Activated CD8-positive, alpha-beta T cell treated with anti-CD3 and anti-CD28 coated beads for 36 hours (primary cell): ENCODE measurements around the gene SLC35B1. TPM values are rescaled to one million over a fixed set of nuclear protein-coding genes. Genes with fewer than 3 reads are reported as not detected.

Experiments used
- ATAC-seq: fragments of 200-7000 bp; cut with Tn5 transposase; one replicate; pipeline ENCODE4 v1.10.0; 2021; ENCODE audit warnings: mild to moderate bottlenecking, moderate library complexity
- CTCF ChIA-PET: fragments of 350-600 bp; sonication (Branson Sonifier 250); formaldehyde crosslinking; loops from one replicate; lab custom pipeline; 2021; ENCODE audit warnings: antibody characterized with exemption; lab: Charles Lee
- POLR2A ChIA-PET: fragments of 350-600 bp; sonication (Branson Sonifier 250); formaldehyde crosslinking; loops from one replicate; lab custom pipeline; 2021; ENCODE audit warnings: antibody characterized with exemption; lab: Charles Lee
- DNase-seq: peaks from one replicate; pipeline ENCODE4 v3.0.0-alpha.2; 2020
- H3K27ac Mint-ChIP-seq: one replicate; pipeline ENCODE4 v1.8.0; 2021; ENCODE audit warnings: mild to moderate bottlenecking, mixed read lengths
- H3K27me3 Mint-ChIP-seq: one replicate; pipeline ENCODE4 v1.8.0; 2021; ENCODE audit warnings: mixed read lengths
- H3K36me3 Mint-ChIP-seq: one replicate; pipeline ENCODE4 v1.8.0; 2021; ENCODE audit warnings: low read depth, mixed read lengths
- H3K4me1 Mint-ChIP-seq: one replicate; pipeline ENCODE4 v1.8.0; 2021; ENCODE audit warnings: low read depth, mixed read lengths
- H3K4me3 Mint-ChIP-seq: one replicate; pipeline ENCODE4 v1.8.0; 2021; ENCODE audit warnings: mild to moderate bottlenecking, moderate library complexity, mixed read lengths
- H3K9me3 Mint-ChIP-seq: one replicate; pipeline ENCODE4 v1.8.0; 2021; ENCODE audit warnings: mixed read lengths
- intact Hi-C: fragments of 100-400 bp; cut with micrococcal nuclease; formaldehyde crosslinking; loops from one replicate; pipeline ENCODE4 v1.10.0; 2022
- total RNA-seq, 2 experiments: library from RNA; stranded (reverse); gene quantifications; one replicate each; pipeline ENCODE4 v1.2.3, GENCODE V29; 2021
- TF ChIP-seq, protein P1 (sequence below): fragments of 200-600 bp; IDR thresholded peaks from one replicate; pipeline ENCODE4 v1.8.0; 2022; ENCODE audit warnings: antibody characterized with exemption, mild to moderate bottlenecking

SLC35B1 gene
- total RNA-seq, 2 experiments from 2014 or later, result 38.6 to 46.6 TPM

DNA sequence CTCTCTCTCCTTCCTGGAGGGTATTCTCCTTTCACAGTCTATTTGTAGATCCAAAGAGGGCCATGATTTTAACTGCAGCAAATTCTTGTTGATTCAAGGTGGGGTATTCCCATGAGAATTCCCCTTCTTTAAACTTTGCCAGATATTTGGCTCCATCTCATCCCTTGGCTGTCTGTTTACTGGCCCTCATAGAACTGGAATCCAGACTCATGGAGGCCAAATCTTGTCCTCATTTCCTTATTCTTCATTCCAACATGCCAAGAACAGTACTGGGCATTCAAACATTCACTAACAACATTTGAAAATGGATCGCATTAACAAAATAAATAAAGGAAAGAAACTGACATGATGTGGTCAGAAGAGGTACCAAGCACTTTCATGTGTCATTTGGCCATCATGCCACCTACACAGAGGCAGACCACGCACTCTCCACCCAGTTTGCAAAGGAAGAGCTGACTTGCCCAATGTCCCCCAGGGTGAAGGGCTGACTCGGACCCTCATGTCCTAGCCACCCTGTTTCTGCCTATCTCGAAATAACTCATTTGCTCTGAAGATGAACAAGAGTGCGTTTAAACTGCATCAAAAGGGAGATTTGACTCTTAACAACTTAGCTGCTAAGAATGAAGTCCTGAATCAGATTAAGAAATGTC lies 23.1 kb upstream of the SLC35B1 start:
- Mint-ChIP-seq H3K27ac (peak overlapping the region; percentile 35), H3K27me3 (no peaks in the 10 kb centered on the region), H3K4me3 (no peak overlapping the region), H3K36me3 (peaks cover 26% of the 10 kb centered on the region), H3K4me1 (peaks cover 46% of the 10 kb centered on the region), H3K9me3 (no peaks in the 10 kb centered on the region)
- CTCF ChIA-PET, result interaction anchor here (0.9 to 1.9 kb wide), 4 partner anchors 10 to 20 kb away, joined by 5 to 9 read pairs (median 6); no protein-coding TSS in a partner anchor
- DNase-seq (no peak), ATAC-seq (no peak)
- intact Hi-C loops, result no loop called here
- POLR2A ChIA-PET, result interaction anchor here (0.6 to 1.3 kb wide), 4 partner anchors 9 to 174 kb away, joined by 3 to 4 read pairs (median 3); partner anchors contain the start of gene FAM117A
- TF ChIP-seq, protein P1, sequence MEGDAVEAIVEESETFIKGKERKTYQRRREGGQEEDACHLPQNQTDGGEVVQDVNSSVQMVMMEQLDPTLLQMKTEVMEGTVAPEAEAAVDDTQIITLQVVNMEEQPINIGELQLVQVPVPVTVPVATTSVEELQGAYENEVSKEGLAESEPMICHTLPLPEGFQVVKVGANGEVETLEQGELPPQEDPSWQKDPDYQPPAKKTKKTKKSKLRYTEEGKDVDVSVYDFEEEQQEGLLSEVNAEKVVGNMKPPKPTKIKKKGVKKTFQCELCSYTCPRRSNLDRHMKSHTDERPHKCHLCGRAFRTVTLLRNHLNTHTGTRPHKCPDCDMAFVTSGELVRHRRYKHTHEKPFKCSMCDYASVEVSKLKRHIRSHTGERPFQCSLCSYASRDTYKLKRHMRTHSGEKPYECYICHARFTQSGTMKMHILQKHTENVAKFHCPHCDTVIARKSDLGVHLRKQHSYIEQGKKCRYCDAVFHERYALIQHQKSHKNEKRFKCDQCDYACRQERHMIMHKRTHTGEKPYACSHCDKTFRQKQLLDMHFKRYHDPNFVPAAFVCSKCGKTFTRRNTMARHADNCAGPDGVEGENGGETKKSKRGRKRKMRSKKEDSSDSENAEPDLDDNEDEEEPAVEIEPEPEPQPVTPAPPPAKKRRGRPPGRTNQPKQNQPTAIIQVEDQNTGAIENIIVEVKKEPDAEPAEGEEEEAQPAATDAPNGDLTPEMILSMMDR, result no peak

GRCh38 chr17:49730078-49730784 lies 22.5 kb upstream of the SLC35B1 start:
- Mint-ChIP-seq H3K27me3 (no peaks in the 10 kb centered on the region), H3K4me1 (peaks cover 49% of the 10 kb centered on the region), H3K27ac (peak overlapping the region; percentile 35), H3K4me3 (no peak overlapping the region), H3K9me3 (peaks cover 5% of the 10 kb centered on the region), H3K36me3 (peaks cover 32% of the 10 kb centered on the region)
- TF ChIP-seq, protein P1, result no peak
- ChIA-PET CTCF (interaction anchor here (0.7 to 3.1 kb wide), 4 partner anchors 9 to 163 kb away, joined by 3 to 9 read pairs (median 6); no protein-coding TSS in a partner anchor), POLR2A (interaction anchor here (0.9 to 1.3 kb wide), 3 partner anchors 17 to 58 kb away, joined by 3 to 4 read pairs (median 4); partner anchors contain the start of genes FAM117A and KAT7)
- ATAC-seq (no peak), DNase-seq (no peak)
- intact Hi-C loops, result no loop called here

GRCh38 chr17:49729069-49729468 lies 21.3 kb upstream of the SLC35B1 start:
- peaks cover 53% of the 10 kb centered on the region for H3K4me1 Mint-ChIP-seq
- peaks cover 33% of the 10 kb centered on the region for H3K36me3 Mint-ChIP-seq
- no peak overlapping the region for H3K4me3 Mint-ChIP-seq
- CTCF ChIA-PET, result interaction anchor here (2.6 to 3.1 kb wide), 2 partner anchors 13 to 21 kb away, joined by 7 to 14 read pairs; partner anchors contain the start of gene SLC35B1
- H3K9me3 Mint-ChIP-seq, result peaks cover 5% of the 10 kb centered on the region
- intact Hi-C loops, result no loop called here
- DNase-seq (no peak), ATAC-seq (no peak)
- TF ChIP-seq, protein P1, result no peak
- no peaks in the 10 kb centered on the region for H3K27me3 Mint-ChIP-seq
- peak overlapping the region; percentile 63 for H3K27ac Mint-ChIP-seq
- POLR2A ChIA-PET, result interaction anchor here (0.8 to 1.7 kb wide), 7 partner anchors 8 to 59 kb away, joined by 3 to 6 read pairs (median 4); partner anchors contain the start of genes FAM117A and KAT7

DNA sequence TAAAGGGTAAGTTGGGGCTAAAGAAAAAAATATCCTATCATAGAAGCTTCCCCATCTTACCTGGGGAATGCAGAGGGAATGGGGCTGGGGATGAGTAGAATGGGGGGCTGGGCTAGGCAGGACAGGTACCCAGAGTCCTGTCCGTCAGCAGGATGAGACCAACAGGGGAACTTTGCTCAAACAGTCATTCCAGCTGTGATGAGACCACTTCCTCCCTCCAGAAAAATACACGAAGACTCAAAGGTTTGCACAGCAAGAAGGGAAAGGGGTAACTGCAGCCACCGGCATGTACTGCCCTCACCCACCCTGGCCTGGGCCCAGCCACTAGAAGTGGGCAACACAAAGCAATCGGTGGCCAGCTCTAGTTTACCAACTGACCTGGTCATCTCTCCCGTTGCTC lies 20.7 kb upstream of the SLC35B1 start:
- ChIA-PET CTCF (interaction anchor here (1.4 to 3.1 kb wide), 3 partner anchors 9 to 20 kb away, joined by 4 to 14 read pairs (median 7); partner anchors contain the start of gene SLC35B1), POLR2A (interaction anchor here (0.6 to 1.7 kb wide), 8 partner anchors 9 to 337 kb away, joined by 3 to 6 read pairs (median 4); partner anchors contain the start of gene FAM117A)
- H3K27ac Mint-ChIP-seq, result peak overlapping the region; percentile 63
- no peak overlapping the region for H3K4me3 Mint-ChIP-seq
- no peaks in the 10 kb centered on the region for H3K27me3 Mint-ChIP-seq
- H3K36me3 Mint-ChIP-seq, result peaks cover 33% of the 10 kb centered on the region
- TF ChIP-seq, protein P1, result no peak
- intact Hi-C loops, result no loop called here
- H3K4me1 Mint-ChIP-seq, result peaks cover 58% of the 10 kb centered on the region
- no peak for DNase-seq
- ATAC-seq, result peak; percentile 52
- peaks cover 5% of the 10 kb centered on the region for H3K9me3 Mint-ChIP-seq
